GM13976 (cell line): ENCODE data around the gene IPO11.

Experiments
- DNase-seq: peaks from one replicate; pipeline ENCODE4 v3.0.0; 2012; ENCODE audit warnings: low spot score
- CTCF ChIP-seq: IDR thresholded peaks from 2 replicates; pipeline ENCODE4 v1.5.1; 2012; ENCODE audit warnings: borderline replicate concordance, mild to moderate bottlenecking; ENCODE audit not compliant: insufficient read depth; ENCODE audit errors: extremely low read depth, missing control alignments, control extremely low read depth
- in situ Hi-C: fragments of 300-500 bp; cut with MboI; formaldehyde crosslinking; loops from one replicate; pipeline ENCODE4 v1.12.0; 2022; ENCODE audit warnings: low sequenced_read_pairs, mixed read lengths, inconsistent platforms; ENCODE audit not compliant: unreplicated experiment

Gene IPO11

GRCh38 chr5:62593331-62593730, 180.8 kb downstream of the IPO11 start:
- in situ Hi-C loops, result loop anchor here (25.0 kb wide), 1 partner anchor 381 kb away; no protein-coding TSS in a partner anchor
- DNase-seq, result no peak
- no peak for TF ChIP-seq CTCF

GRCh38 chr5:62594364-62594984, 181.9 kb downstream of the IPO11 start:
- in situ Hi-C loops, result loop anchor here (25.0 kb wide), 1 partner anchor 382 kb away; no protein-coding TSS in a partner anchor
- no peak for DNase-seq
- no peak for TF ChIP-seq CTCF

GRCh38 chr5:62596096-62596495, 183.5 kb downstream of the IPO11 start:
- in situ Hi-C loops, result loop anchor here (25.0 kb wide), 1 partner anchor 384 kb away; no protein-coding TSS in a partner anchor
- no peak for TF ChIP-seq CTCF

GRCh38 chr5:62596691-62597090, 184.1 kb downstream of the IPO11 start:
- in situ Hi-C loops, result loop anchor here (25.0 kb wide), 1 partner anchor 384 kb away; no protein-coding TSS in a partner anchor
- TF ChIP-seq CTCF, result no peak
- DNase-seq, result no peak

More at GRCh38 chr5:62596096-62596495, 183.5 kb downstream of the IPO11 start:
- DNase-seq, result no peak

GRCh38 chr5:62597314-62597713, 184.8 kb downstream of the IPO11 start:
- no peak for DNase-seq
- TF ChIP-seq CTCF, result no peak
- in situ Hi-C loops, result loop anchor here (25.0 kb wide), 1 partner anchor 385 kb away; no protein-coding TSS in a partner anchor

- no peak for DNase-seq
- in situ Hi-C loops, result no loop called here
- no peak for TF ChIP-seq CTCF
Measured at GRCh38 chr5:62600560-62601252, 188.1 kb downstream of the IPO11 start.
